Measurements from ENCODE around the gene ATG2B.

DNA sequence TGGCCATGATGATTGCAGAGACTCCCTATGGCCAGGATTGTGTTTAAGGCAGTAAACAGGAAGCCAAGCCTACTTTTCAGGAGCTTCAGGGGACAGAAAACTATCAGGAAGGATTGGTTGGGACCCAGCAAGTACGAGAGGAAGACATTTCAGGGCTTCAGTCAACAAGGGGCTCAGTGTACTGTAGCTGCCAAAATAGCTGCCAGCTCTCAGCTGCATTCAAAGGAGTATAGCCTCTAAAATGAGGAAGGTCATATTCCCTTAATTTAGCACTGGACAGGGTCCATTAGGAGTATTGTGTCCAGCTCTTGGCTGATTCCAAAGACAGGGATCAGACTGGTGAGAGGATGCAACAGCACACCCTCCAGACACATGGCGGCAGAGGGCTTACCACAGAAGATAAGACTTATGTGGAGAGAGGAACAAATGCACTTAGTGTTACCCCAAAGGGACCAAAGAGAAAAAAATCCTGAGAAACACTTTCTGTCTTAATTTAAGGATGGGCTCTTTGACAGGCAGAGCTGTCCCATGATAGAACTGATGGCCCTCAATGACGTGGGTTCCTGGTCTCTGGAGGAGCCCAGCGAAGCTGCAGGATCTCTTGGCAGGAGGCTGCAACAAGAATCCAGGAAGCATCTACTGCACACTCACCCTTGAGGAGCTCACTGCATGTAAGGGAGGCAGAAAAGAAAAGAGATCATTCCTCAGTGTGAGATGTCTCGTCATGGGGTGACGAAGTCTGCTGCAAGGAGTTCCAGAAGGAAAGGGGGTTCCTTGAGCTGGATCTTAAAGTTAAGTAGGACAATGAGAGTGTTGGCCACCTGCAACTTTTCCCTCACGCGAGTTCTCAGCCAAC is 92.3 kb downstream of the ATG2B start:
- TF ChIP-seq, protein P1, sequence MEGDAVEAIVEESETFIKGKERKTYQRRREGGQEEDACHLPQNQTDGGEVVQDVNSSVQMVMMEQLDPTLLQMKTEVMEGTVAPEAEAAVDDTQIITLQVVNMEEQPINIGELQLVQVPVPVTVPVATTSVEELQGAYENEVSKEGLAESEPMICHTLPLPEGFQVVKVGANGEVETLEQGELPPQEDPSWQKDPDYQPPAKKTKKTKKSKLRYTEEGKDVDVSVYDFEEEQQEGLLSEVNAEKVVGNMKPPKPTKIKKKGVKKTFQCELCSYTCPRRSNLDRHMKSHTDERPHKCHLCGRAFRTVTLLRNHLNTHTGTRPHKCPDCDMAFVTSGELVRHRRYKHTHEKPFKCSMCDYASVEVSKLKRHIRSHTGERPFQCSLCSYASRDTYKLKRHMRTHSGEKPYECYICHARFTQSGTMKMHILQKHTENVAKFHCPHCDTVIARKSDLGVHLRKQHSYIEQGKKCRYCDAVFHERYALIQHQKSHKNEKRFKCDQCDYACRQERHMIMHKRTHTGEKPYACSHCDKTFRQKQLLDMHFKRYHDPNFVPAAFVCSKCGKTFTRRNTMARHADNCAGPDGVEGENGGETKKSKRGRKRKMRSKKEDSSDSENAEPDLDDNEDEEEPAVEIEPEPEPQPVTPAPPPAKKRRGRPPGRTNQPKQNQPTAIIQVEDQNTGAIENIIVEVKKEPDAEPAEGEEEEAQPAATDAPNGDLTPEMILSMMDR (conservative IDR thresholded peaks at IDR 0.05 in 1 of 2, IDR thresholded peaks at IDR 0.05 in 1 of 2; ENCODE audit: low read depth in 1 of 2, low read length in 2 of 2) = no peak
- TF ChIP-seq EZH2 (IDR thresholded peaks at IDR 0.05; ENCODE audit: low read length, missing control alignments) = no peak
